ENCODE measurements around the gene FAM110D.

FAM110D gene

GRCh38 chr1:26189331-26189730, 30.5 kb downstream of the FAM110D start:
- H3K4me1 ChIP-seq (ENCODE audit: insufficient read depth, low read length, poor library complexity, severe bottlenecking) = peaks cover 12% of the 10 kb centered on the region
- no peak overlapping the region for H3K4me2 ChIP-seq (ENCODE audit: low read depth, low read length, poor library complexity, severe bottlenecking)
- H3K4me3 ChIP-seq (ENCODE audit: low read length, poor library complexity, severe bottlenecking) = no peak overlapping the region
- H3K9me3 ChIP-seq (ENCODE audit: insufficient read depth, low read depth, low read length) = no peaks in the 10 kb centered on the region
- H3F3A ChIP-seq (ENCODE audit: low read depth) = no peaks in the 10 kb centered on the region
- H3K36me3 ChIP-seq (ENCODE audit: insufficient read depth, low read length) = no peaks in the 10 kb centered on the region
- TF ChIP-seq CTCF (conservative IDR thresholded peaks at IDR 0.05; ENCODE audit: low read length) = no peak
- no peak for TF ChIP-seq EZH2phosphoT487 (IDR thresholded peaks at IDR 0.05; ENCODE audit: borderline replicate concordance)
- no peak overlapping the region for H3K9ac ChIP-seq (ENCODE audit: low read depth, low read length, poor library complexity, severe bottlenecking)
- H3K27me3 ChIP-seq (ENCODE audit: insufficient read depth, low read length, poor library complexity, severe bottlenecking) = no peaks in the 10 kb centered on the region
- H2AFZ ChIP-seq (ENCODE audit: low read length) = no peak overlapping the region
- no peaks in the 10 kb centered on the region for H3K79me2 ChIP-seq (ENCODE audit: insufficient read depth, low read length)
- no peaks in the 10 kb centered on the region for H3K9me2 ChIP-seq (replicated peaks; ENCODE audit: low read depth, low read length)
- no peaks in the 10 kb centered on the region for H4K20me1 ChIP-seq (ENCODE audit: insufficient read depth, low read length, poor library complexity, severe bottlenecking)

- Histone ChIP-seq H3K9ac (ENCODE audit: low read depth, low read length, poor library complexity, severe bottlenecking) (no peak overlapping the region), H4K20me1 (ENCODE audit: insufficient read depth, low read length, poor library complexity, severe bottlenecking) (no peaks in the 10 kb centered on the region), H3K4me2 (ENCODE audit: low read depth, low read length, poor library complexity, severe bottlenecking) (no peak overlapping the region), H3K9me2 (replicated peaks; ENCODE audit: low read depth, low read length) (no peaks in the 10 kb centered on the region), H3F3A (ENCODE audit: low read depth) (no peaks in the 10 kb centered on the region), H3K27me3 (ENCODE audit: insufficient read depth, low read length, poor library complexity, severe bottlenecking) (no peaks in the 10 kb centered on the region), H3K79me2 (ENCODE audit: insufficient read depth, low read length) (no peaks in the 10 kb centered on the region), H3K4me1 (ENCODE audit: insufficient read depth, low read length, poor library complexity, severe bottlenecking) (peaks cover 12% of the 10 kb centered on the region), H3K9me3 (ENCODE audit: insufficient read depth, low read depth, low read length) (no peaks in the 10 kb centered on the region), H3K36me3 (ENCODE audit: insufficient read depth, low read length) (no peaks in the 10 kb centered on the region), H2AFZ (ENCODE audit: low read length) (no peak overlapping the region), H3K4me3 (ENCODE audit: low read length, poor library complexity, severe bottlenecking) (no peak overlapping the region)
- TF ChIP-seq CTCF (conservative IDR thresholded peaks at IDR 0.05; ENCODE audit: low read length) = peak; percentile 52
- no peak for TF ChIP-seq EZH2phosphoT487 (IDR thresholded peaks at IDR 0.05; ENCODE audit: borderline replicate concordance)
These were observed 30.9 kb downstream of the FAM110D start for GRCh38 chr1:26189751-26190275.

GRCh38 chr1:26190373-26190987, 31.6 kb downstream of the FAM110D start, which contains the start of gene CATSPER4:
TSS of gene CATSPER4 (plus strand) at chr1:26190602. CDS start at chr1:26190628, 26 bp downstream.
- no peaks in the 10 kb centered on the region for H3K9me2 ChIP-seq (replicated peaks; ENCODE audit: low read depth, low read length)
- H3F3A ChIP-seq (ENCODE audit: low read depth) = no peaks in the 10 kb centered on the region
- H3K9ac ChIP-seq (ENCODE audit: low read depth, low read length, poor library complexity, severe bottlenecking) = no peak within 1 kb of the TSS
- H3K4me2 ChIP-seq (ENCODE audit: low read depth, low read length, poor library complexity, severe bottlenecking) = peak within 1 kb of the TSS; percentile 67
- no peaks in the 10 kb centered on the region for H3K27me3 ChIP-seq (ENCODE audit: insufficient read depth, low read length, poor library complexity, severe bottlenecking)
- 0 out of 2 replicates have a peak within 1 kb of the TSS, but pooled peaks have one; percentile 41 for H2AFZ ChIP-seq (ENCODE audit: low read length)
- no peak within 1 kb of the TSS for H3K4me3 ChIP-seq (ENCODE audit: low read length, poor library complexity, severe bottlenecking)
- H3K79me2 ChIP-seq (ENCODE audit: insufficient read depth, low read length) = no peaks in the 10 kb centered on the region
- peaks cover 12% of the 10 kb centered on the region for H3K4me1 ChIP-seq (ENCODE audit: insufficient read depth, low read length, poor library complexity, severe bottlenecking)
- H4K20me1 ChIP-seq (ENCODE audit: insufficient read depth, low read length, poor library complexity, severe bottlenecking) = no peaks in the 10 kb centered on the region
- H3K9me3 ChIP-seq (ENCODE audit: insufficient read depth, low read depth, low read length) = no peaks in the 10 kb centered on the region
- no peaks in the 10 kb centered on the region for H3K36me3 ChIP-seq (ENCODE audit: insufficient read depth, low read length)
- TF ChIP-seq CTCF (conservative IDR thresholded peaks at IDR 0.05; ENCODE audit: low read length) (peak; percentile 30), EZH2phosphoT487 (IDR thresholded peaks at IDR 0.05; ENCODE audit: borderline replicate concordance) (no peak)

All from Loucy (cell line).